Neural progenitor cell (in vitro differentiated cells): Measurements from ENCODE around the gene NDUFS6.

ENCODE experiments used
- EZH2 ChIP-seq: fragments of 200-600 bp; sonication (generic); IDR thresholded peaks from 2 replicates; pipeline ENCODE4 v1.6.1; 2017; ENCODE audit warnings: antibody characterized with exemption, mild to moderate bottlenecking, moderate library complexity
- EZH2phosphoT487 ChIP-seq: fragments of 200-600 bp; sonication (generic); IDR thresholded peaks from 2 replicates; pipeline ENCODE4 v1.6.1; 2017; ENCODE audit warnings: antibody characterized with exemption
- TF ChIP-seq, protein P1 (sequence below): fragments of 200-600 bp; sonication (generic); IDR thresholded peaks from 2 replicates; pipeline ENCODE4 v1.5.1; 2017; ENCODE audit warnings: antibody characterized with exemption, mild to moderate bottlenecking

DNA sequence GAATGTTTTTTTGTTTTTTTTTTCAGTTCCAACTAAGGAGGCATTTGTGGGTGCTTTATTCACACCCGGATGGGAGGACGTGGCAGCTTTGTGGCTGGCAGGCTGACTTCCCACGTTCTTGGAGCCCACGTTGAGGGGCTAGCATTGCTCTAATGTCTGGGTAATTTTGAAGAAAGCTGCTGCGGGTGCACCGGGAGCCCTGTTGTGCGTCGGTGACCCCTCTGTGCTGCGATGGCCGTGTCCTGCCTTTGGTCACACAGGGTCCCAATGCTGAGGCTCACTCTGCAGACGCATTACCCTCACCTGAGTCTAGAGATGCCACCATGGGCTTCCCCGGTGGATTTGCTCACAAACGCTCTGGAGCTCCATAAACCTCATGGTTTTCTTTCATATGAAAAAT lies 34.2 kb downstream of the NDUFS6 start:
- TF ChIP-seq, protein P1, sequence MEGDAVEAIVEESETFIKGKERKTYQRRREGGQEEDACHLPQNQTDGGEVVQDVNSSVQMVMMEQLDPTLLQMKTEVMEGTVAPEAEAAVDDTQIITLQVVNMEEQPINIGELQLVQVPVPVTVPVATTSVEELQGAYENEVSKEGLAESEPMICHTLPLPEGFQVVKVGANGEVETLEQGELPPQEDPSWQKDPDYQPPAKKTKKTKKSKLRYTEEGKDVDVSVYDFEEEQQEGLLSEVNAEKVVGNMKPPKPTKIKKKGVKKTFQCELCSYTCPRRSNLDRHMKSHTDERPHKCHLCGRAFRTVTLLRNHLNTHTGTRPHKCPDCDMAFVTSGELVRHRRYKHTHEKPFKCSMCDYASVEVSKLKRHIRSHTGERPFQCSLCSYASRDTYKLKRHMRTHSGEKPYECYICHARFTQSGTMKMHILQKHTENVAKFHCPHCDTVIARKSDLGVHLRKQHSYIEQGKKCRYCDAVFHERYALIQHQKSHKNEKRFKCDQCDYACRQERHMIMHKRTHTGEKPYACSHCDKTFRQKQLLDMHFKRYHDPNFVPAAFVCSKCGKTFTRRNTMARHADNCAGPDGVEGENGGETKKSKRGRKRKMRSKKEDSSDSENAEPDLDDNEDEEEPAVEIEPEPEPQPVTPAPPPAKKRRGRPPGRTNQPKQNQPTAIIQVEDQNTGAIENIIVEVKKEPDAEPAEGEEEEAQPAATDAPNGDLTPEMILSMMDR, result no peak
- TF ChIP-seq EZH2 (no peak), EZH2phosphoT487 (no peak)
